GM12865 (cell line): ENCODE data around the gene NDUFS4.
A peak's percentile ranks its signal among the peaks of the same experiment; 100 is the strongest.
"Not testable (repeated sequence)": the region's sequence is repeated elsewhere in the genome, so short reads cannot be mapped to it uniquely, and the experiment has no call there.

ENCODE experiments used
- DNase-seq: peaks from one replicate; pipeline ENCODE4 v3.0.0; 2010; ENCODE audit warnings: low read depth
- H3K4me3 ChIP-seq: 2 replicates; pipeline ENCODE4 v1.5.1; 2011; ENCODE audit warnings: mild to moderate bottlenecking, low read depth, low read length, control low read depth
- CTCF ChIP-seq: IDR thresholded peaks from 2 replicates; pipeline ENCODE4 v1.5.1; 2011; ENCODE audit warnings: low read length, control low read depth, low read depth, inconsistent platforms; ENCODE audit not compliant: insufficient read depth; ENCODE audit errors: missing control alignments

The NDUFS4 gene

GRCh38 chr5:53560506-53561191, at the start of gene NDUFS4:
Gene NDUFS4 (plus strand): TSS chr5:53560639. CDS start chr5:53560663, 24 bp downstream.
- no peak for TF ChIP-seq CTCF
- DNase-seq = peak; percentile 95
- peak within 1 kb of the TSS; percentile 98 for H3K4me3 ChIP-seq

- H3K4me3 ChIP-seq = no peak overlapping the region
- no peak for DNase-seq
- TF ChIP-seq CTCF = no peak
Measured at GRCh38 chr5:53512539-53512938, 47.9 kb upstream of the NDUFS4 start.

- TF ChIP-seq CTCF = no peak
- no peak for DNase-seq
Measured at GRCh38 chr5:53515988-53516387, 44.5 kb upstream of the NDUFS4 start.

GRCh38 chr5:53520813-53521212, 39.6 kb upstream of the NDUFS4 start:
- DNase-seq = no peak
- no peak for TF ChIP-seq CTCF
- no peak overlapping the region for H3K4me3 ChIP-seq

More at GRCh38 chr5:53515988-53516387, 44.5 kb upstream of the NDUFS4 start:
- H3K4me3 ChIP-seq = no peak overlapping the region

- H3K4me3 ChIP-seq = no peak overlapping the region
- no peak for DNase-seq
- no peak for TF ChIP-seq CTCF
Measured at GRCh38 chr5:53537711-53538110, 22.7 kb upstream of the NDUFS4 start.

- not testable (repeated sequence) for DNase-seq, H3K4me3 ChIP-seq
Measured at GRCh38 chr5:53540739-53541138, 19.7 kb upstream of the NDUFS4 start.

- no peak for DNase-seq
- no peak for TF ChIP-seq CTCF
- H3K4me3 ChIP-seq = no peak overlapping the region
Measured at GRCh38 chr5:53541859-53542258, 18.6 kb upstream of the NDUFS4 start.
